ENCODE data around the gene LEO1. TPM values are rescaled to one million over a fixed set of nuclear protein-coding genes. Genes with fewer than 3 reads are reported as not detected.

LEO1 gene
- total and polyA plus RNA-seq, 2 of the 13 experiments (the other 11 are each of a cell fraction or from before 2014, with no cell fraction given): 17.0 to 60.3 TPM

DNA sequence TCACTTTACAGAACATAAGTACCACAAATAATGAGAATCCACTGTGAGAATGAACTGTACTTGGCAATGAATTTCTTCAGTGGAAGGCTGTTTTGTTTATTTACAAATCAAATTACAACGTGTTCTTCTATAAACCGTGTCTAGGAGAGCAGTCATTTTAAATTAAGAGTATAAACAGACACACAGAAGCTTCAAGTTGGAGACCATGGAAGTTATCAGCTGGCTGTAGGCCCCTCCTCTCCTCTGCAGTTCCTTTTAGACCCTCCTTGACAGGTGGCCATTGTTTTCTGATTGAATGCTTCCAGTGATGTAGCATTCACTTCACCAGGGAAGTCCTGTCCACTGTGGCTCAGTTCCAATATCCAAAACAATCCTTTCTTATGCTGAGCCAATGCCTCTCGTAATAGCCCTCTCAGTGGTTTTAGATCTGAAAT, 40.1 kb upstream of the LEO1 start:
- ChIA-PET POLR2A (interaction anchor here (1.0 to 4.6 kb wide), 2 partner anchors 9 to 30 kb away, joined by 3 to 36 read pairs; no protein-coding TSS in a partner anchor), CTCF (ENCODE audit: low intra/inter-chr PET ratio, low total read pairs) (no interaction called here)
- Histone ChIP-seq H3K4me1 (ENCODE audit: insufficient read depth, low read length) (peaks cover 58% of the 10 kb centered on the region), H3K4me2 (ENCODE audit: low read depth, low read length) (peak overlapping the region; percentile 33), H3K9ac (ENCODE audit: insufficient read depth, low read depth, low read length) (peak overlapping the region; percentile 38), H3K79me2 (ENCODE audit: insufficient read depth, low read length) (no peaks in the 10 kb centered on the region), H4K20me1 (ENCODE audit: insufficient read depth, low read length) (no peaks in the 10 kb centered on the region), H3K36me3 (replicated peaks in 1 of 2; ENCODE audit: control insufficient read depth in 1 of 2, insufficient read depth in 2 of 2, low read length in 2 of 2) (no peaks in the 10 kb centered on the region), H3K9me3 (ENCODE audit: low read length) (no peaks in the 10 kb centered on the region), H3K27ac (ENCODE audit: extremely low read length, insufficient read depth, low read length) (peak overlapping the region; percentile 52), H3K27me3 (ENCODE audit: control insufficient read depth in 1 of 2, insufficient read depth in 2 of 2, low read length in 2 of 2) (no peaks in the 10 kb centered on the region), H2AFZ (ENCODE audit: low read length) (peak overlapping the region; percentile 61), H3K4me3 (replicated peaks in 1 of 3; ENCODE audit: insufficient read depth in 1 of 3, low read depth in 2 of 3, low read length in 3 of 3) (no peak overlapping the region)
- BruUV-seq (replicated peaks): no TSS peak
- intact Hi-C loops (cut with micrococcal nuclease; ENCODE audit: unreplicated experiment) (no loop called here), in situ Hi-C loops (cut with HindIII; ENCODE audit: extremely low pct_ligation_motif_present, low pct_unique_long_range_greater_than_20kb) (no loop called here)
- ATAC-seq (peak; percentile 10; the same call in 1 of the 3 replicates), FAIRE-seq (no peak), DNase-seq (ENCODE audit: low spot score) (peak; percentile 50)
- WGBS (ENCODE audit: low lambda C conversion rate): 34% methylated on average over 3 of the region's 3 CpGs
- TF ChIP-seq SOX13 (IDR thresholded peaks at IDR 0.05) (no peak), SOX13 (CRISPR knock-in tag; conservative IDR thresholded peaks at IDR 0.05 in 1 of 2, IDR thresholded peaks at IDR 0.05 in 1 of 2) (peak in 1 of 2 experiments; percentile 57; a peak in 1 of 4 replicates), HNF1B (CRISPR knock-in tag; IDR thresholded peaks at IDR 0.05) (no peak), ZNF749 (CRISPR knock-in tag; IDR thresholded peaks at IDR 0.05; ENCODE audit: borderline replicate concordance) (no peak), ZNF761 (CRISPR knock-in tag; conservative IDR thresholded peaks at IDR 0.05) (no peak), ZNF317 (CRISPR knock-in tag; IDR thresholded peaks at IDR 0.05) (no peak), MED8 (CRISPR knock-in tag; IDR thresholded peaks at IDR 0.05; ENCODE audit: insufficient replicate concordance) (no peak), ZNF256 (CRISPR knock-in tag; conservative IDR thresholded peaks at IDR 0.05) (no peak), ZNF672 (CRISPR knock-in tag; IDR thresholded peaks at IDR 0.05) (no peak), PAWR (CRISPR knock-in tag; IDR thresholded peaks at IDR 0.05; ENCODE audit: borderline replicate concordance) (no peak), ZNF468 (CRISPR knock-in tag; IDR thresholded peaks at IDR 0.05) (no peak), RBFOX2 (IDR thresholded peaks at IDR 0.05; ENCODE audit: low read depth, low read length) (0 out of 2 replicates have a peak, but pooled peaks have one; percentile 41), SMAD1 (CRISPR knock-in tag; IDR thresholded peaks at IDR 0.05; ENCODE audit: borderline replicate concordance, low read depth) (no peak), ELF1 (CRISPR knock-in tag; IDR thresholded peaks at IDR 0.05) (no peak), CBX5 (CRISPR knock-in tag; IDR thresholded peaks at IDR 0.05; ENCODE audit: borderline replicate concordance) (no peak)
- TF ChIP-seq, protein P1, sequence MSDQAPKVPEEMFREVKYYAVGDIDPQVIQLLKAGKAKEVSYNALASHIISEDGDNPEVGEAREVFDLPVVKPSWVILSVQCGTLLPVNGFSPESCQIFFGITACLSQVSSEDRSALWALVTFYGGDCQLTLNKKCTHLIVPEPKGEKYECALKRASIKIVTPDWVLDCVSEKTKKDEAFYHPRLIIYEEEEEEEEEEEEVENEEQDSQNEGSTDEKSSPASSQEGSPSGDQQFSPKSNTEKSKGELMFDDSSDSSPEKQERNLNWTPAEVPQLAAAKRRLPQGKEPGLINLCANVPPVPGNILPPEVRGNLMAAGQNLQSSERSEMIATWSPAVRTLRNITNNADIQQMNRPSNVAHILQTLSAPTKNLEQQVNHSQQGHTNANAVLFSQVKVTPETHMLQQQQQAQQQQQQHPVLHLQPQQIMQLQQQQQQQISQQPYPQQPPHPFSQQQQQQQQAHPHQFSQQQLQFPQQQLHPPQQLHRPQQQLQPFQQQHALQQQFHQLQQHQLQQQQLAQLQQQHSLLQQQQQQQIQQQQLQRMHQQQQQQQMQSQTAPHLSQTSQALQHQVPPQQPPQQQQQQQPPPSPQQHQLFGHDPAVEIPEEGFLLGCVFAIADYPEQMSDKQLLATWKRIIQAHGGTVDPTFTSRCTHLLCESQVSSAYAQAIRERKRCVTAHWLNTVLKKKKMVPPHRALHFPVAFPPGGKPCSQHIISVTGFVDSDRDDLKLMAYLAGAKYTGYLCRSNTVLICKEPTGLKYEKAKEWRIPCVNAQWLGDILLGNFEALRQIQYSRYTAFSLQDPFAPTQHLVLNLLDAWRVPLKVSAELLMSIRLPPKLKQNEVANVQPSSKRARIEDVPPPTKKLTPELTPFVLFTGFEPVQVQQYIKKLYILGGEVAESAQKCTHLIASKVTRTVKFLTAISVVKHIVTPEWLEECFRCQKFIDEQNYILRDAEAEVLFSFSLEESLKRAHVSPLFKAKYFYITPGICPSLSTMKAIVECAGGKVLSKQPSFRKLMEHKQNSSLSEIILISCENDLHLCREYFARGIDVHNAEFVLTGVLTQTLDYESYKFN (CRISPR knock-in tag; conservative IDR thresholded peaks at IDR 0.05): 0 out of 2 replicates have a peak, but pooled peaks have one; percentile 15
- TF ChIP-seq, protein P2, sequence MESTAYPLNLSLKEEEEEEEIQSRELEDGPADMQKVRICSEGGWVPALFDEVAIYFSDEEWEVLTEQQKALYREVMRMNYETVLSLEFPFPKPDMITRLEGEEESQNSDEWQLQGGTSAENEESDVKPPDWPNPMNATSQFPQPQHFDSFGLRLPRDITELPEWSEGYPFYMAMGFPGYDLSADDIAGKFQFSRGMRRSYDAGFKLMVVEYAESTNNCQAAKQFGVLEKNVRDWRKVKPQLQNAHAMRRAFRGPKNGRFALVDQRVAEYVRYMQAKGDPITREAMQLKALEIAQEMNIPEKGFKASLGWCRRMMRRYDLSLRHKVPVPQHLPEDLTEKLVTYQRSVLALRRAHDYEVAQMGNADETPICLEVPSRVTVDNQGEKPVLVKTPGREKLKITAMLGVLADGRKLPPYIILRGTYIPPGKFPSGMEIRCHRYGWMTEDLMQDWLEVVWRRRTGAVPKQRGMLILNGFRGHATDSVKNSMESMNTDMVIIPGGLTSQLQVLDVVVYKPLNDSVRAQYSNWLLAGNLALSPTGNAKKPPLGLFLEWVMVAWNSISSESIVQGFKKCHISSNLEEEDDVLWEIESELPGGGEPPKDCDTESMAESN (CRISPR knock-in tag; conservative IDR thresholded peaks at IDR 0.05): no peak
- TF ChIP-seq, protein P3, sequence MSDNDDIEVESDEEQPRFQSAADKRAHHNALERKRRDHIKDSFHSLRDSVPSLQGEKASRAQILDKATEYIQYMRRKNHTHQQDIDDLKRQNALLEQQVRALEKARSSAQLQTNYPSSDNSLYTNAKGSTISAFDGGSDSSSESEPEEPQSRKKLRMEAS (IDR thresholded peaks at IDR 0.05): no peak

All from HepG2 (cell line).